ENCODE measurements around the gene FAM181A. TPM values are rescaled to one million over a fixed set of nuclear protein-coding genes. Genes with fewer than 3 reads are reported as not detected.

Gene FAM181A
- total and polyA plus RNA-seq, 3 experiments from 2014 or later, result not detected

GRCh38 chr14:93929048-93929535 lies 1.9 kb downstream of the FAM181A start:
- Histone ChIP-seq H3K27me3 (ENCODE audit: insufficient read depth, low read length, poor library complexity, severe bottlenecking) (no peaks in the 10 kb centered on the region), H3K4me3 (ENCODE audit: low read length) (no peak overlapping the region), H3K4me1 (ENCODE audit: insufficient read depth, low read length) (no peaks in the 10 kb centered on the region), H3K9me3 (ENCODE audit: low read length) (no peaks in the 10 kb centered on the region), H3K36me3 (ENCODE audit: insufficient read depth, low read length) (no peaks in the 10 kb centered on the region), H3K27ac (ENCODE audit: low read depth, low read length) (no peak overlapping the region)
- ChIA-PET CTCF (no interaction called here), POLR2A (no interaction called here)
- no peak overlapping the region for H3K4me3 Mint-ChIP-seq
- H3K9me3 Mint-ChIP-seq, result no peaks in the 10 kb centered on the region
- peak overlapping the region in 1 of 8 donors; percentile 60 for H3K27ac Mint-ChIP-seq
- peaks cover 0 to under 1% of the 10 kb centered on the region in 2 donors for H3K27me3 Mint-ChIP-seq
- DNase-seq, result no peak
- H3K36me3 Mint-ChIP-seq, result peaks cover 0 to 29% (median 0%) of the 10 kb centered on the region in 3 donors
- no peaks in the 10 kb centered on the region for H3K4me1 Mint-ChIP-seq

- no peaks in the 10 kb centered on the region for H3K9me3 Mint-ChIP-seq
- no peak overlapping the region for H3K4me3 ChIP-seq (ENCODE audit: low read length)
- no peaks in the 10 kb centered on the region for H3K4me1 Mint-ChIP-seq
- H3K27me3 ChIP-seq (ENCODE audit: insufficient read depth, low read length, poor library complexity, severe bottlenecking), result no peaks in the 10 kb centered on the region
- H3K9me3 ChIP-seq (ENCODE audit: low read length), result no peaks in the 10 kb centered on the region
- POLR2A ChIA-PET, result no interaction called here
- CTCF ChIA-PET, result no interaction called here
- H3K27me3 Mint-ChIP-seq, result peaks cover 0 to 1% of the 10 kb centered on the region in 2 donors
- H3K27ac ChIP-seq (ENCODE audit: low read depth, low read length), result no peak overlapping the region
- H3K4me3 Mint-ChIP-seq, result no peak overlapping the region
- no peak for DNase-seq
- H3K4me1 ChIP-seq (ENCODE audit: insufficient read depth, low read length), result no peaks in the 10 kb centered on the region
- no peak overlapping the region for H3K27ac Mint-ChIP-seq
- no peaks in the 10 kb centered on the region for H3K36me3 ChIP-seq (ENCODE audit: insufficient read depth, low read length)
- H3K36me3 Mint-ChIP-seq, result peaks cover 0 to 34% (median 0%) of the 10 kb centered on the region in 3 donors
Measured at GRCh38 chr14:93929657-93930056, 2.5 kb downstream of the FAM181A start.

- DNase-seq, result no peak
- ChIA-PET CTCF (interaction anchor here (1.5 kb wide), 1 partner anchor 40 kb away, joined by 4 read pairs; no protein-coding TSS in a partner anchor), POLR2A (no interaction called here)
- Mint-ChIP-seq H3K36me3 (peaks cover 0 to 42% (median 0%) of the 10 kb centered on the region in 3 donors), H3K4me1 (no peaks in the 10 kb centered on the region), H3K27ac (no peak overlapping the region), H3K9me3 (no peaks in the 10 kb centered on the region), H3K4me3 (no peak overlapping the region), H3K27me3 (peaks cover 0 to 1% of the 10 kb centered on the region in 2 donors)
- H3K27me3 ChIP-seq (ENCODE audit: insufficient read depth, low read length, poor library complexity, severe bottlenecking), result no peaks in the 10 kb centered on the region
- H3K4me3 ChIP-seq (ENCODE audit: low read length), result no peak overlapping the region
- no peak overlapping the region for H3K27ac ChIP-seq (ENCODE audit: low read depth, low read length)
- H3K36me3 ChIP-seq (ENCODE audit: insufficient read depth, low read length), result no peaks in the 10 kb centered on the region
- H3K4me1 ChIP-seq (ENCODE audit: insufficient read depth, low read length), result no peaks in the 10 kb centered on the region
- no peaks in the 10 kb centered on the region for H3K9me3 ChIP-seq (ENCODE audit: low read length)
Measured at GRCh38 chr14:93930296-93930988, 3.3 kb downstream of the FAM181A start.

- no peak overlapping the region for H3K4me3 ChIP-seq (ENCODE audit: low read length)
- no peak overlapping the region for H3K27ac ChIP-seq (ENCODE audit: low read depth, low read length)
- Mint-ChIP-seq H3K4me3 (no peak overlapping the region), H3K9me3 (no peaks in the 10 kb centered on the region), H3K27ac (no peak overlapping the region), H3K4me1 (no peaks in the 10 kb centered on the region), H3K36me3 (peaks cover 0 to 47% (median 0%) of the 10 kb centered on the region in 3 donors), H3K27me3 (peaks cover 0 to 1% of the 10 kb centered on the region in 2 donors)
- no peaks in the 10 kb centered on the region for H3K27me3 ChIP-seq (ENCODE audit: insufficient read depth, low read length, poor library complexity, severe bottlenecking)
- ChIA-PET CTCF (interaction anchor here (1.5 kb wide), 1 partner anchor 40 kb away, joined by 4 read pairs; no protein-coding TSS in a partner anchor), POLR2A (no interaction called here)
- no peaks in the 10 kb centered on the region for H3K36me3 ChIP-seq (ENCODE audit: insufficient read depth, low read length)
- H3K4me1 ChIP-seq (ENCODE audit: insufficient read depth, low read length), result no peaks in the 10 kb centered on the region
- DNase-seq, result no peak
- no peaks in the 10 kb centered on the region for H3K9me3 ChIP-seq (ENCODE audit: low read length)
Measured at GRCh38 chr14:93930989-93931307, 3.8 kb downstream of the FAM181A start.

GRCh38 chr14:93932642-93933041 lies 5.5 kb downstream of the FAM181A start:
- no peak overlapping the region for H3K27ac ChIP-seq (ENCODE audit: low read depth, low read length)
- DNase-seq, result no peak
- H3K27me3 Mint-ChIP-seq, result peaks cover 0 to 1% of the 10 kb centered on the region in 2 donors
- H3K27ac Mint-ChIP-seq, result no peak overlapping the region
- ChIA-PET CTCF (interaction anchor here (1.2 to 21.3 kb wide), 2 partner anchors 39 to 66 kb away, joined by 3 to 945 read pairs; partner anchors contain the start of gene ASB2), POLR2A (no interaction called here)
- no peaks in the 10 kb centered on the region for H3K36me3 ChIP-seq (ENCODE audit: insufficient read depth, low read length)
- no peak overlapping the region for H3K4me3 Mint-ChIP-seq
- H3K9me3 ChIP-seq (ENCODE audit: low read length), result no peaks in the 10 kb centered on the region
- H3K36me3 Mint-ChIP-seq, result peaks cover 0 to 58% (median 3%) of the 10 kb centered on the region in 3 donors
- H3K4me1 ChIP-seq (ENCODE audit: insufficient read depth, low read length), result no peaks in the 10 kb centered on the region
- H3K27me3 ChIP-seq (ENCODE audit: insufficient read depth, low read length, poor library complexity, severe bottlenecking), result no peaks in the 10 kb centered on the region
- no peaks in the 10 kb centered on the region for H3K9me3 Mint-ChIP-seq
- no peak overlapping the region for H3K4me3 ChIP-seq (ENCODE audit: low read length)
- peaks cover 0 to 3% (median 0%) of the 10 kb centered on the region in 3 donors for H3K4me1 Mint-ChIP-seq

GRCh38 chr14:93935213-93935612 lies 8.1 kb downstream of the FAM181A start:
- no peak overlapping the region for H3K4me3 Mint-ChIP-seq
- ChIA-PET POLR2A (no interaction called here), CTCF (interaction anchor here (9.8 to 21.3 kb wide), 2 partner anchors 36 to 66 kb away, joined by 272 to 945 read pairs; partner anchors contain the start of genes ASB2 and CCDC197)
- peaks cover 0 to 61% (median 4%) of the 10 kb centered on the region in 3 donors for H3K36me3 Mint-ChIP-seq
- Histone ChIP-seq H3K27ac (ENCODE audit: low read depth, low read length) (no peak overlapping the region), H3K27me3 (ENCODE audit: insufficient read depth, low read length, poor library complexity, severe bottlenecking) (no peaks in the 10 kb centered on the region), H3K36me3 (ENCODE audit: insufficient read depth, low read length) (no peaks in the 10 kb centered on the region), H3K4me3 (ENCODE audit: low read length) (no peak overlapping the region), H3K4me1 (ENCODE audit: insufficient read depth, low read length) (no peaks in the 10 kb centered on the region), H3K9me3 (ENCODE audit: low read length) (no peaks in the 10 kb centered on the region)
- peaks cover 0 to 5% of the 10 kb centered on the region in 2 donors for H3K27me3 Mint-ChIP-seq
- H3K4me1 Mint-ChIP-seq, result peaks cover 0 to 15% (median 4%) of the 10 kb centered on the region in 3 donors
- DNase-seq, result no peak
- no peak overlapping the region for H3K27ac Mint-ChIP-seq
- H3K9me3 Mint-ChIP-seq, result no peaks in the 10 kb centered on the region

GRCh38 chr14:93936245-93936644 lies 9.1 kb downstream of the FAM181A start:
- Mint-ChIP-seq H3K4me1 (peaks cover 5 to 21% (median 6%) of the 10 kb centered on the region in 3 donors), H3K9me3 (no peaks in the 10 kb centered on the region), H3K4me3 (no peak overlapping the region), H3K27me3 (peaks cover 0 to 5% of the 10 kb centered on the region in 2 donors), H3K27ac (no peak overlapping the region), H3K36me3 (peaks cover 0 to 68% (median 4%) of the 10 kb centered on the region in 3 donors)
- no peaks in the 10 kb centered on the region for H3K27me3 ChIP-seq (ENCODE audit: insufficient read depth, low read length, poor library complexity, severe bottlenecking)
- no peaks in the 10 kb centered on the region for H3K9me3 ChIP-seq (ENCODE audit: low read length)
- no peak overlapping the region for H3K4me3 ChIP-seq (ENCODE audit: low read length)
- ChIA-PET POLR2A (no interaction called here), CTCF (interaction anchor here (1.3 to 21.3 kb wide), 4 partner anchors 35 to 245 kb away, joined by 5 to 945 read pairs (median 140); partner anchors contain the start of genes ASB2 and CCDC197)
- H3K27ac ChIP-seq (ENCODE audit: low read depth, low read length), result no peak overlapping the region
- H3K36me3 ChIP-seq (ENCODE audit: insufficient read depth, low read length), result no peaks in the 10 kb centered on the region
- no peak for DNase-seq
- H3K4me1 ChIP-seq (ENCODE audit: insufficient read depth, low read length), result no peaks in the 10 kb centered on the region

- peaks cover 0 to 69% (median 8%) of the 10 kb centered on the region in 3 donors for H3K36me3 Mint-ChIP-seq
Measured at GRCh38 chr14:93936926-93937325, 9.8 kb downstream of the FAM181A start.

More at GRCh38 chr14:93936926-93937325, 9.8 kb downstream of the FAM181A start:
- no peak overlapping the region for H3K4me3 ChIP-seq (ENCODE audit: low read length)
- no peaks in the 10 kb centered on the region for H3K4me1 ChIP-seq (ENCODE audit: insufficient read depth, low read length)
- Mint-ChIP-seq H3K4me3 (no peak overlapping the region), H3K27ac (no peak overlapping the region), H3K27me3 (peaks cover 0 to 5% of the 10 kb centered on the region in 2 donors), H3K4me1 (peaks cover 5 to 21% (median 6%) of the 10 kb centered on the region in 3 donors), H3K9me3 (no peaks in the 10 kb centered on the region)
- ChIA-PET POLR2A (no interaction called here), CTCF (interaction anchor here (1.0 to 21.3 kb wide), 6 partner anchors 34 to 244 kb away, joined by 4 to 945 read pairs (median 25); partner anchors contain the start of genes ASB2, CCDC197 and IFI27L2)
- H3K36me3 ChIP-seq (ENCODE audit: insufficient read depth, low read length), result no peaks in the 10 kb centered on the region
- DNase-seq, result no peak
- no peak overlapping the region for H3K27ac ChIP-seq (ENCODE audit: low read depth, low read length)
- no peaks in the 10 kb centered on the region for H3K27me3 ChIP-seq (ENCODE audit: insufficient read depth, low read length, poor library complexity, severe bottlenecking)
- no peaks in the 10 kb centered on the region for H3K9me3 ChIP-seq (ENCODE audit: low read length)
